Transverse colon (tissue), 3 donors: ENCODE measurements around the gene SPRR1A.
"Not testable (repeated sequence)": the region's sequence is repeated elsewhere in the genome, so short reads cannot be mapped to it uniquely, and the experiment has no call there.

Experiments used
- EP300 ChIP-seq: sonication (generic); formaldehyde crosslinking; IDR thresholded peaks from one replicate; pipeline ENCODE4 v1.6.1; 2017; ENCODE audit warnings: antibody characterized with exemption, low read depth
- POLR2A ChIP-seq: fragments of 450-650 bp; IDR thresholded peaks from one replicate; pipeline ENCODE4 v1.6.1; 2016; ENCODE audit warnings: antibody characterized with exemption, mild to moderate bottlenecking, moderate library complexity
- TF ChIP-seq, protein P1 (sequence below), 5 experiments: fragments of 200-600 bp in 3 of 5; fragments of 450-650 bp in 2 of 5; sonication (generic) in 3 of 5; IDR thresholded peaks; 1 replicate in 2 of 5; 2 replicates in 3 of 5; pipeline ENCODE4 v1.5.1; 2016 to 2017; ENCODE audit warnings: antibody characterized with exemption in 5 of 5, inconsistent platforms in 3 of 5, mild to moderate bottlenecking in 2 of 5, moderate library complexity in 1 of 5

DNA sequence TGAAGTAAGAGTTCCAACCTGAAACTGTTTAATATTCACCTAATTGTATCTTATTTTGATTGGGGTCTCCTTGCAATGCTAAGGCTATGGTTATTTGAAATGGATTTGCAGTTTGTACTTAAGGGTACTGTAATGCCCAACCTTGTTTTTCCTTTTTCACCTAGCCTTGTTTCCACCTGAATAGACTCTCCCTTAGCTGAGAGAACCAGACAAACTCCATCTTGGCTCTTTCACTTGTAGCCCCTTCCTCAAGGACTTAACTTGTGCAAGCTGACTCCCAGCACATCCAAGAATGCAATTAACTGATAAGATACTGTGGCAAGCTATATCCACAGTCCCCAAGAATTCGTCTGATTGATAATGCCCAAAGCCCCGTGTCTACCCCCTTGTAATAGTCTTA lies 37.9 kb downstream of the SPRR1A start:
- TF ChIP-seq, protein P1, sequence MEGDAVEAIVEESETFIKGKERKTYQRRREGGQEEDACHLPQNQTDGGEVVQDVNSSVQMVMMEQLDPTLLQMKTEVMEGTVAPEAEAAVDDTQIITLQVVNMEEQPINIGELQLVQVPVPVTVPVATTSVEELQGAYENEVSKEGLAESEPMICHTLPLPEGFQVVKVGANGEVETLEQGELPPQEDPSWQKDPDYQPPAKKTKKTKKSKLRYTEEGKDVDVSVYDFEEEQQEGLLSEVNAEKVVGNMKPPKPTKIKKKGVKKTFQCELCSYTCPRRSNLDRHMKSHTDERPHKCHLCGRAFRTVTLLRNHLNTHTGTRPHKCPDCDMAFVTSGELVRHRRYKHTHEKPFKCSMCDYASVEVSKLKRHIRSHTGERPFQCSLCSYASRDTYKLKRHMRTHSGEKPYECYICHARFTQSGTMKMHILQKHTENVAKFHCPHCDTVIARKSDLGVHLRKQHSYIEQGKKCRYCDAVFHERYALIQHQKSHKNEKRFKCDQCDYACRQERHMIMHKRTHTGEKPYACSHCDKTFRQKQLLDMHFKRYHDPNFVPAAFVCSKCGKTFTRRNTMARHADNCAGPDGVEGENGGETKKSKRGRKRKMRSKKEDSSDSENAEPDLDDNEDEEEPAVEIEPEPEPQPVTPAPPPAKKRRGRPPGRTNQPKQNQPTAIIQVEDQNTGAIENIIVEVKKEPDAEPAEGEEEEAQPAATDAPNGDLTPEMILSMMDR (IDR thresholded peaks at IDR 0.05): not testable (repeated sequence)
- not testable (repeated sequence) for TF ChIP-seq EP300, POLR2A
